Measurements from ENCODE around the gene CST5. TPM values are rescaled to one million over a fixed set of nuclear protein-coding genes. Genes with fewer than 3 reads are reported as not detected.

Gene CST5
- total and polyA plus RNA-seq, 12 donors: not detected

GRCh38 chr20:23923311-23923710, 43.8 kb upstream of the CST5 start:
- 65 to 76% methylated on average over 6 of the region's 6 CpGs for WGBS, 2 donors
- Histone ChIP-seq H3K27ac (no peak overlapping the region), H3K36me3 (no peaks in the 10 kb centered on the region), H3K9me3 (no peaks in the 10 kb centered on the region), H3K27me3 (peaks cover 0 to 4% (median 0%) of the 10 kb centered on the region in 7 donors), H3K4me1 (peaks cover 0 to 15% (median 3%) of the 10 kb centered on the region in 9 donors), H3K4me3 (no peak overlapping the region)
- ATAC-seq (no peak), DNase-seq (no peak)
- TF ChIP-seq, protein P1, sequence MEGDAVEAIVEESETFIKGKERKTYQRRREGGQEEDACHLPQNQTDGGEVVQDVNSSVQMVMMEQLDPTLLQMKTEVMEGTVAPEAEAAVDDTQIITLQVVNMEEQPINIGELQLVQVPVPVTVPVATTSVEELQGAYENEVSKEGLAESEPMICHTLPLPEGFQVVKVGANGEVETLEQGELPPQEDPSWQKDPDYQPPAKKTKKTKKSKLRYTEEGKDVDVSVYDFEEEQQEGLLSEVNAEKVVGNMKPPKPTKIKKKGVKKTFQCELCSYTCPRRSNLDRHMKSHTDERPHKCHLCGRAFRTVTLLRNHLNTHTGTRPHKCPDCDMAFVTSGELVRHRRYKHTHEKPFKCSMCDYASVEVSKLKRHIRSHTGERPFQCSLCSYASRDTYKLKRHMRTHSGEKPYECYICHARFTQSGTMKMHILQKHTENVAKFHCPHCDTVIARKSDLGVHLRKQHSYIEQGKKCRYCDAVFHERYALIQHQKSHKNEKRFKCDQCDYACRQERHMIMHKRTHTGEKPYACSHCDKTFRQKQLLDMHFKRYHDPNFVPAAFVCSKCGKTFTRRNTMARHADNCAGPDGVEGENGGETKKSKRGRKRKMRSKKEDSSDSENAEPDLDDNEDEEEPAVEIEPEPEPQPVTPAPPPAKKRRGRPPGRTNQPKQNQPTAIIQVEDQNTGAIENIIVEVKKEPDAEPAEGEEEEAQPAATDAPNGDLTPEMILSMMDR (IDR thresholded peaks at IDR 0.05): no peak
- intact Hi-C loops (cut with DNase I): no loop called here

DNA sequence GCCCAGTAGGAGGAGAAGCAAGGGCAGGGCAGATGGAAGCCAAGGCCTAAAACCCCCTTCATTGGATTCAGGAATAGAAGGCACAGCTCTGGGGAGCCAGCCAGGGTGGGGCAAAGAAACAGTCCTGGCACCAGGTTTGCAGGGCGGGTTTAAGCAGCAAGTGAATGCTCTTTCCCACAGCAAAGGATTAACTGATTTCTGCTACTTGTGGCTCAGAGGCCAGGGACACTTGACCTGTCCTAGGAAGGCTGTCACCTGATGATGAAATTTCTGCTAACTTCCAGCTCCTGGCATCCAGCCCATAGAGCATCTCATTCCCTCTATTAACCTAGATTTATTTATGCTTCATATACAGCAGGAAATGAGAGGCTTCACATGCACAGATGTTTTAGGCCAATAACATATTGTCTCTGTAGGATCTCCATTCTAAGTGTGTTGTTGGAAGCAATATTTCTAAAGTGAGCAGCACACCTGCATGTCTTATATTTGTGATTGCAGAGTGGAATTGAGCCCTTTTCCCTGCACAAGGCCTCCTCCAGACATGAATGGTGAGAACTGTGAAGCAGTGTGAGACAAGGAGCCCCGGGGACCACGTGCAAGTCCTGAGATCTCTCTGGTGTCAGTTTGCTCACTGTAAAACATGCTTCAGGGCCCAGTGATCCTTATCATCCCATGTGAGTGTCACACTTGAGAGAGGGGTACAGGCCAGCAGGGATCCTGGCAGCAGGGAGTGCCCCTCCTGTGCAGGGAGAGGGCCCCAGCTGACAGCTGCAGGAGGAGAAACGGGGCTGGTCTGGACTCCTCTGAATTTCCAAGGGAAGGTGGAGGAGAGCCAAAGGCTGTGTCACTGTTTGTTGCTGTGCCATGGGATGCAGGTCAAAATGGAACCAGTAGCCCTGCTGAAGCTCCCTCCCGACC, 41.1 kb upstream of the CST5 start:
- Histone ChIP-seq H3K27ac (no peak overlapping the region), H3K9me3 (no peaks in the 10 kb centered on the region), H3K36me3 (no peaks in the 10 kb centered on the region), H3K27me3 (peaks cover 0 to 3% (median 0%) of the 10 kb centered on the region in 7 donors), H3K4me3 (no peak overlapping the region), H3K4me1 (peaks cover 0 to 15% (median 3%) of the 10 kb centered on the region in 9 donors)
- peak in 7 of 8 donors; percentile 18 to 73 (median 48) for ATAC-seq
- TF ChIP-seq, protein P1 (IDR thresholded peaks at IDR 0.05): no peak
- intact Hi-C loops (cut with DNase I): no loop called here
- WGBS, 2 donors: 39 to 44% methylated on average over 5 of the region's 5 CpGs
- DNase-seq: no peak

DNA sequence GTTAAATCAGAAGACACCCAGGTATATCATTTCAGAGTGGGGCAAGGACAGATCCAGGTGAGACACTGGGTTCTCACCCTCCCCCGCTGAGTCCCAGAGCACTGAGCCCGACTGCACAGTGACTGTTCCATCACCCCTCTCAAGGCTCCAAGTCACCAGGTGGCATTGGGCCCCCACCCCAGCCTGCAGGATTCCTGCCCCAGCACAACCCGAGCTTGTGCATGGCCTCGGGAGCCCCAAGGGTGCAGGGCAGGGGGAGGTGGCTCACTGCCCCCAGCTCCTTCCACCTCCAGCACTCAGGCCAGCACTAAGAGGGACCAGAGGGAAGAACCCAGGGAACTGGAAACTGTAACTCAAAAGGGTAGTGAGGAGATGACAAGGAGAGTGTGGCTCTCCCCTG, 39.3 kb upstream of the CST5 start:
- TF ChIP-seq, protein P1 (IDR thresholded peaks at IDR 0.05): no peak
- ATAC-seq: no peak
- 70 to 73% methylated on average over 4 of the region's 4 CpGs for WGBS, 2 donors

GRCh38 chr20:23918101-23918862, 38.7 kb upstream of the CST5 start:
- no peaks in the 10 kb centered on the region for H3K9me3 ChIP-seq

More for the DNA sequence above, 39.3 kb upstream of the CST5 start:
- no peaks in the 10 kb centered on the region for H3K36me3 ChIP-seq
- intact Hi-C loops (cut with DNase I): loop anchor here in 1 of 10 donors (10.0 kb wide), 1 partner anchor 54 kb away; no protein-coding TSS in a partner anchor
- DNase-seq: no peak
- H3K27ac ChIP-seq: no peak overlapping the region
- H3K4me3 ChIP-seq: no peak overlapping the region
- H3K4me1 ChIP-seq: peaks cover 0 to 15% (median 3%) of the 10 kb centered on the region in 9 donors
- H3K27me3 ChIP-seq: peaks cover 0 to 6% (median under 1%) of the 10 kb centered on the region in 7 donors
- H3K9me3 ChIP-seq: no peaks in the 10 kb centered on the region

More at GRCh38 chr20:23918101-23918862, 38.7 kb upstream of the CST5 start:
- no peak for DNase-seq
- H3K4me1 ChIP-seq: peaks cover 0 to 15% (median 3%) of the 10 kb centered on the region in 9 donors
- 57 to 62% methylated on average over 10 to 11 of the region's 11 CpGs for WGBS, 2 donors
- H3K27me3 ChIP-seq: peaks cover 0 to 9% (median 4%) of the 10 kb centered on the region in 7 donors
- no peak for ATAC-seq
- H3K27ac ChIP-seq: no peak overlapping the region
- intact Hi-C loops (cut with DNase I): loop anchor here in 1 of 10 donors (10.0 kb wide), 1 partner anchor 53 kb away; no protein-coding TSS in a partner anchor
- TF ChIP-seq, protein P1 (IDR thresholded peaks at IDR 0.05): no peak
- H3K4me3 ChIP-seq: no peak overlapping the region
- H3K36me3 ChIP-seq: no peaks in the 10 kb centered on the region
